ENCODE measurements around the gene SYNGAP1. TPM values are rescaled to one million over a fixed set of nuclear protein-coding genes. Genes with fewer than 3 reads are reported as not detected.

SYNGAP1 gene
- total and polyA plus RNA-seq, 4 donors = 0.32 to 1.8 (median 1.1) TPM

DNA sequence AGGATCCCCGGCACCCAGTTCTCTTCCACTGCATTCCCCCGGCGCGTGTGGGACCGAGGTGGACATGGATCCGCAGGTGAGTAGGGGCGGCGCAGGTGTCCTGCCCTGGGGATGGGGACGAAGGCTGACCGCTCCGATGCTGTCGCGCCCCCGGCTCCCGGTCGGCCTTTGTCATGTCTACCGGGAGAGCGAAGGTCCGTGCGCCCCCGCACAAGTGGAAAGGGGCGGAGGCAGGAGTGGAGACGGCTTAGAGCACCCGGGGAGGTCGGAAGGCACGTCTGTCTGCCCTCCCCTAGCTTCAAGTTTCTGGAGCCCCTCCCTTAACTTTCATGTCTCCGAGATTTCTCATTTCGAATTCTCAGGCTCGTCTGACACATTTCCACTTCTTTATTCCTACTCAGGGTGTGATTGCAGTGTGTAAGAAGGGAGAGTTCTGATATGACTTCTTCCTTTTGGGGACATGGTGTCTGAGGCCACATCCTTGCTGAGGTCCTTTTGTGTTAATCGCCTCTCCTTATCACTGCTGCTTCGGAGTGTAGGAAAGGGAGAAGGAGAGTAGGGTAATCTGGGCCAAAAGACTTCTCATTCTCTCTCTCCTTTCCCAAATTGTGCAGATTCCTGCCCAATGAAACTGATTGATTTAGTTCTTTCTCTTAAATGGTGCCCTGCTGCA, 27.8 kb upstream of the SYNGAP1 start:
- H3K36me3 ChIP-seq (ENCODE audit: control insufficient read depth in 4 of 4, insufficient read depth in 3 of 4, low read depth in 1 of 4, low read length in 3 of 4) = no peaks in the 10 kb centered on the region
- H3K27me3 ChIP-seq (ENCODE audit: control insufficient read depth in 4 of 4, insufficient read depth in 4 of 4, low read length in 3 of 4) = no peaks in the 10 kb centered on the region
- H3K9me3 ChIP-seq (ENCODE audit: control insufficient read depth in 4 of 4, low read length in 3 of 4) = no peaks in the 10 kb centered on the region
- WGBS = under 1% methylated on average over 31 of the region's 31 CpGs
- H3K4me3 ChIP-seq (ENCODE audit: low read depth in 1 of 3, low read length in 3 of 3) = peak overlapping the region; percentile 43 to 58 (median 56)
- peak overlapping the region in 1 of 2 donors; percentile 14 for H3K9ac ChIP-seq (ENCODE audit: low read depth in 1 of 2, low read length in 2 of 2)
- H3K4me1 ChIP-seq (ENCODE audit: control insufficient read depth in 4 of 4, insufficient read depth in 4 of 4, low read length in 3 of 4) = peaks cover 0 to 10% (median 8%) of the 10 kb centered on the region in 4 donors
- DNase-seq (ENCODE audit: low spot score) = no peak
- peak overlapping the region in 1 of 2 donors; percentile 78 for H3K27ac ChIP-seq (ENCODE audit: low read depth in 1 of 2, low read length in 2 of 2)
- TF ChIP-seq GABPA (IDR thresholded peaks at IDR 0.05 in 1 of 2, conservative IDR thresholded peaks at IDR 0.05 in 1 of 2) (no peak), RXRA (IDR thresholded peaks at IDR 0.05) (no peak), RAD21 (IDR thresholded peaks at IDR 0.05) (no peak), NR2F2 (IDR thresholded peaks at IDR 0.05) (no peak), EGR1 (IDR thresholded peaks at IDR 0.05; ENCODE audit: low read depth in 2 of 2) (no peak), HNF4G (IDR thresholded peaks at IDR 0.05) (no peak), FOXA2 (IDR thresholded peaks at IDR 0.05) (no peak), HNF4A (conservative IDR thresholded peaks at IDR 0.05) (no peak), TAF1 (conservative IDR thresholded peaks at IDR 0.05) (no peak)
- TF ChIP-seq, protein P1, sequence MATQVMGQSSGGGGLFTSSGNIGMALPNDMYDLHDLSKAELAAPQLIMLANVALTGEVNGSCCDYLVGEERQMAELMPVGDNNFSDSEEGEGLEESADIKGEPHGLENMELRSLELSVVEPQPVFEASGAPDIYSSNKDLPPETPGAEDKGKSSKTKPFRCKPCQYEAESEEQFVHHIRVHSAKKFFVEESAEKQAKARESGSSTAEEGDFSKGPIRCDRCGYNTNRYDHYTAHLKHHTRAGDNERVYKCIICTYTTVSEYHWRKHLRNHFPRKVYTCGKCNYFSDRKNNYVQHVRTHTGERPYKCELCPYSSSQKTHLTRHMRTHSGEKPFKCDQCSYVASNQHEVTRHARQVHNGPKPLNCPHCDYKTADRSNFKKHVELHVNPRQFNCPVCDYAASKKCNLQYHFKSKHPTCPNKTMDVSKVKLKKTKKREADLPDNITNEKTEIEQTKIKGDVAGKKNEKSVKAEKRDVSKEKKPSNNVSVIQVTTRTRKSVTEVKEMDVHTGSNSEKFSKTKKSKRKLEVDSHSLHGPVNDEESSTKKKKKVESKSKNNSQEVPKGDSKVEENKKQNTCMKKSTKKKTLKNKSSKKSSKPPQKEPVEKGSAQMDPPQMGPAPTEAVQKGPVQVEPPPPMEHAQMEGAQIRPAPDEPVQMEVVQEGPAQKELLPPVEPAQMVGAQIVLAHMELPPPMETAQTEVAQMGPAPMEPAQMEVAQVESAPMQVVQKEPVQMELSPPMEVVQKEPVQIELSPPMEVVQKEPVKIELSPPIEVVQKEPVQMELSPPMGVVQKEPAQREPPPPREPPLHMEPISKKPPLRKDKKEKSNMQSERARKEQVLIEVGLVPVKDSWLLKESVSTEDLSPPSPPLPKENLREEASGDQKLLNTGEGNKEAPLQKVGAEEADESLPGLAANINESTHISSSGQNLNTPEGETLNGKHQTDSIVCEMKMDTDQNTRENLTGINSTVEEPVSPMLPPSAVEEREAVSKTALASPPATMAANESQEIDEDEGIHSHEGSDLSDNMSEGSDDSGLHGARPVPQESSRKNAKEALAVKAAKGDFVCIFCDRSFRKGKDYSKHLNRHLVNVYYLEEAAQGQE (IDR thresholded peaks at IDR 0.05) = no peak
- TF ChIP-seq, protein P2, sequence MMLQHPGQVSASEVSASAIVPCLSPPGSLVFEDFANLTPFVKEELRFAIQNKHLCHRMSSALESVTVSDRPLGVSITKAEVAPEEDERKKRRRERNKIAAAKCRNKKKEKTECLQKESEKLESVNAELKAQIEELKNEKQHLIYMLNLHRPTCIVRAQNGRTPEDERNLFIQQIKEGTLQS (IDR thresholded peaks at IDR 0.05) = no peak
- TF ChIP-seq, protein P3, sequence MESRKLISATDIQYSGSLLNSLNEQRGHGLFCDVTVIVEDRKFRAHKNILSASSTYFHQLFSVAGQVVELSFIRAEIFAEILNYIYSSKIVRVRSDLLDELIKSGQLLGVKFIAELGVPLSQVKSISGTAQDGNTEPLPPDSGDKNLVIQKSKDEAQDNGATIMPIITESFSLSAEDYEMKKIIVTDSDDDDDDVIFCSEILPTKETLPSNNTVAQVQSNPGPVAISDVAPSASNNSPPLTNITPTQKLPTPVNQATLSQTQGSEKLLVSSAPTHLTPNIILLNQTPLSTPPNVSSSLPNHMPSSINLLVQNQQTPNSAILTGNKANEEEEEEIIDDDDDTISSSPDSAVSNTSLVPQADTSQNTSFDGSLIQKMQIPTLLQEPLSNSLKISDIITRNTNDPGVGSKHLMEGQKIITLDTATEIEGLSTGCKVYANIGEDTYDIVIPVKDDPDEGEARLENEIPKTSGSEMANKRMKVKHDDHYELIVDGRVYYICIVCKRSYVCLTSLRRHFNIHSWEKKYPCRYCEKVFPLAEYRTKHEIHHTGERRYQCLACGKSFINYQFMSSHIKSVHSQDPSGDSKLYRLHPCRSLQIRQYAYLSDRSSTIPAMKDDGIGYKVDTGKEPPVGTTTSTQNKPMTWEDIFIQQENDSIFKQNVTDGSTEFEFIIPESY (IDR thresholded peaks at IDR 0.05) = no peak
- TF ChIP-seq, protein P4, sequence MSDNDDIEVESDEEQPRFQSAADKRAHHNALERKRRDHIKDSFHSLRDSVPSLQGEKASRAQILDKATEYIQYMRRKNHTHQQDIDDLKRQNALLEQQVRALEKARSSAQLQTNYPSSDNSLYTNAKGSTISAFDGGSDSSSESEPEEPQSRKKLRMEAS (IDR thresholded peaks at IDR 0.05) = no peak

DNA sequence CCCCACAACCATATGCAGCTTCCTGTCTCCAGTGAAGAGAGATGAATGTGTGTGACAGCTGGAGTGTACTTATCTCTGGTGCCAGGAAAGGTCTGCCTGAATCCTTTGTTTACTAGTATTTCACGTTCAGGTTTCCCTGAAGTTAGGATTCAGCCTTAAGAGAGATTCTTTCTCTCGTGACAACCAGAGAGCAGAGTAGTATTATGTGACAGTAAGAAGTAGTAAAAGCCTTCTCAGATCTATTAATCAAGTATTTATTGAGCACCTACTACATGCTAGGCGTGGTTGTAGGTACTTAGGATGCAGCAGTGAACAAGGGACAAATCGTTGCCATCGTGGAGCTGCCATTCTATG, 27.3 kb upstream of the SYNGAP1 start:
- no peak for DNase-seq (ENCODE audit: low spot score)
- 46% methylated on average over 5 of the region's 5 CpGs for WGBS
- peak overlapping the region in 1 of 3 donors; percentile 43 for H3K4me3 ChIP-seq (ENCODE audit: low read depth in 1 of 3, low read length in 3 of 3)
- no peak for TF ChIP-seq NR2F2 (IDR thresholded peaks at IDR 0.05)
- TF ChIP-seq FOXA1 (IDR thresholded peaks at IDR 0.05) = no peak
- TF ChIP-seq RXRA (IDR thresholded peaks at IDR 0.05) = no peak
- TF ChIP-seq SP1 (IDR thresholded peaks at IDR 0.05) = no peak
- TF ChIP-seq YY1 (IDR thresholded peaks at IDR 0.05) = no peak
- TF ChIP-seq, protein P3 (IDR thresholded peaks at IDR 0.05) = no peak
- TF ChIP-seq EGR1 (IDR thresholded peaks at IDR 0.05; ENCODE audit: low read depth in 2 of 2) = no peak
- TF ChIP-seq, protein P4 (IDR thresholded peaks at IDR 0.05) = no peak
- TF ChIP-seq, protein P5, sequence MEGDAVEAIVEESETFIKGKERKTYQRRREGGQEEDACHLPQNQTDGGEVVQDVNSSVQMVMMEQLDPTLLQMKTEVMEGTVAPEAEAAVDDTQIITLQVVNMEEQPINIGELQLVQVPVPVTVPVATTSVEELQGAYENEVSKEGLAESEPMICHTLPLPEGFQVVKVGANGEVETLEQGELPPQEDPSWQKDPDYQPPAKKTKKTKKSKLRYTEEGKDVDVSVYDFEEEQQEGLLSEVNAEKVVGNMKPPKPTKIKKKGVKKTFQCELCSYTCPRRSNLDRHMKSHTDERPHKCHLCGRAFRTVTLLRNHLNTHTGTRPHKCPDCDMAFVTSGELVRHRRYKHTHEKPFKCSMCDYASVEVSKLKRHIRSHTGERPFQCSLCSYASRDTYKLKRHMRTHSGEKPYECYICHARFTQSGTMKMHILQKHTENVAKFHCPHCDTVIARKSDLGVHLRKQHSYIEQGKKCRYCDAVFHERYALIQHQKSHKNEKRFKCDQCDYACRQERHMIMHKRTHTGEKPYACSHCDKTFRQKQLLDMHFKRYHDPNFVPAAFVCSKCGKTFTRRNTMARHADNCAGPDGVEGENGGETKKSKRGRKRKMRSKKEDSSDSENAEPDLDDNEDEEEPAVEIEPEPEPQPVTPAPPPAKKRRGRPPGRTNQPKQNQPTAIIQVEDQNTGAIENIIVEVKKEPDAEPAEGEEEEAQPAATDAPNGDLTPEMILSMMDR (IDR thresholded peaks at IDR 0.05; ENCODE audit: low read depth, low read length, missing input control) = no peak
- no peak for TF ChIP-seq GABPA (IDR thresholded peaks at IDR 0.05 in 1 of 2, conservative IDR thresholded peaks at IDR 0.05 in 1 of 2)
- no peak for TF ChIP-seq HNF4G (IDR thresholded peaks at IDR 0.05)
- TF ChIP-seq FOXA2 (IDR thresholded peaks at IDR 0.05) = no peak
- TF ChIP-seq, protein P2 (IDR thresholded peaks at IDR 0.05) = no peak
- no peak for TF ChIP-seq RAD21 (IDR thresholded peaks at IDR 0.05)
- no peak for TF ChIP-seq HNF4A (conservative IDR thresholded peaks at IDR 0.05)

More for the DNA sequence above, 27.3 kb upstream of the SYNGAP1 start:
- H3K36me3 ChIP-seq (ENCODE audit: control insufficient read depth in 4 of 4, insufficient read depth in 3 of 4, low read depth in 1 of 4, low read length in 3 of 4) = no peaks in the 10 kb centered on the region
- H3K9ac ChIP-seq (ENCODE audit: low read depth in 1 of 2, low read length in 2 of 2) = peak overlapping the region in 1 of 2 donors; percentile 14
- H3K9me3 ChIP-seq (ENCODE audit: control insufficient read depth in 4 of 4, low read length in 3 of 4) = no peaks in the 10 kb centered on the region
- peaks cover 0 to 10% (median 8%) of the 10 kb centered on the region in 4 donors for H3K4me1 ChIP-seq (ENCODE audit: control insufficient read depth in 4 of 4, insufficient read depth in 4 of 4, low read length in 3 of 4)
- no peak overlapping the region for H3K27ac ChIP-seq (ENCODE audit: low read depth in 1 of 2, low read length in 2 of 2)
- no peaks in the 10 kb centered on the region for H3K27me3 ChIP-seq (ENCODE audit: control insufficient read depth in 4 of 4, insufficient read depth in 4 of 4, low read length in 3 of 4)

All from liver (tissue), 9 donors.